Endothelial cell of umbilical vein (primary cell): ENCODE data around the gene MRNIP. TPM values are rescaled to one million over a fixed set of nuclear protein-coding genes. Genes with fewer than 3 reads are reported as not detected.

Experiments
- BruUV-seq: library from RNA; stranded (reverse); fragments of 400-500 nt; replicated peaks from 2 replicates; lab custom pipeline; 2021; lab: Mats Ljungman, UMichigan
- CTCF ChIA-PET: fragments of 300-600, 350-600 bp; sonication (Branson Sonifier 250); formaldehyde crosslinking; loops from one replicate; lab custom pipeline; 2021; ENCODE audit warnings: antibody characterized with exemption, inconsistent platforms; lab: Charles Lee
- POLR2A ChIA-PET: fragments of 300-600, 350-600 bp; sonication (Branson Sonifier 250); formaldehyde crosslinking; loops from one replicate; lab custom pipeline; 2021; ENCODE audit warnings: antibody characterized with exemption, inconsistent platforms; lab: Charles Lee
- DNase-seq: peaks from one replicate; pipeline ENCODE4 v3.0.0-alpha.2; 2011; ENCODE audit warnings: low read depth, low spot score
- FAIRE-seq: peaks from 2 replicates; lab custom pipeline; 2011; peaks lifted over from hg19 to GRCh38; lab: Jason Lieb, UNC
- H2AFZ ChIP-seq: 2 replicates; pipeline ENCODE4 v1.6.0; 2012; ENCODE audit warnings: low read depth, low read length, control low read depth, inconsistent platforms
- H3K27ac ChIP-seq: 2 replicates; pipeline ENCODE4 v1.5.1; 2011; ENCODE audit warnings: low read depth, mild to moderate bottlenecking, control low read depth, low read length, moderate library complexity; ENCODE audit not compliant: insufficient read depth
- H3K27me3 ChIP-seq, 2 experiments: 2 replicates each; pipeline versions ENCODE4 v1.6.0 to v1.6.1; 2011; ENCODE audit warnings: low read length in 2 of 2, mixed read lengths in 1 of 2; ENCODE audit not compliant: control insufficient read depth in 2 of 2, insufficient read depth in 2 of 2
- H3K36me3 ChIP-seq, 2 experiments: 2 replicates in 1 of 2; 3 replicates in 1 of 2; pipeline ENCODE4 v1.5.1; 2011; ENCODE audit warnings: low read length in 2 of 2, mild to moderate bottlenecking in 1 of 2, moderate library complexity in 1 of 2; ENCODE audit not compliant: control insufficient read depth in 2 of 2, insufficient read depth in 2 of 2; ENCODE audit errors: extremely low read depth in 1 of 2
- H3K4me1 ChIP-seq: 3 replicates; pipeline ENCODE4 v1.5.1; 2011; ENCODE audit warnings: mild to moderate bottlenecking, low read length; ENCODE audit not compliant: control insufficient read depth, insufficient read depth; ENCODE audit errors: extremely low read depth
- H3K4me2 ChIP-seq: 2 replicates; pipeline ENCODE4 v1.6.1; 2011; ENCODE audit warnings: low read length, control low read depth, mixed read lengths; ENCODE audit not compliant: insufficient read depth
- H3K4me3 ChIP-seq, 3 experiments: fragments of 200-600 bp in 1 of 3; sonication (generic), shearing (Covaris generic) in 1 of 3; replicated peaks in 1 of 3; 2 replicates each; pipeline ENCODE4 v1.5.1; 2011 to 2016; ENCODE audit warnings: control low read depth in 3 of 3, low read length in 3 of 3, mild to moderate bottlenecking in 2 of 3, inconsistent platforms in 1 of 3, low read depth in 1 of 3, moderate library complexity in 1 of 3; ENCODE audit not compliant: insufficient read depth in 1 of 3
- H3K79me2 ChIP-seq: 2 replicates; pipeline ENCODE4 v1.6.0; 2012; ENCODE audit warnings: low read length, inconsistent platforms; ENCODE audit not compliant: control insufficient read depth, insufficient read depth
- H3K9ac ChIP-seq: replicated peaks from 2 replicates; pipeline ENCODE3; 2011; ENCODE audit warnings: low read length, control low read depth; ENCODE audit not compliant: insufficient read depth; ENCODE audit errors: extremely low read depth
- H3K9me1 ChIP-seq: replicated peaks from 3 replicates; pipeline ENCODE4 v1.6.0; 2011; ENCODE audit warnings: mild to moderate bottlenecking, low read length; ENCODE audit not compliant: control insufficient read depth, insufficient read depth; ENCODE audit errors: extremely low read depth
- H3K9me3 ChIP-seq: replicated peaks from 2 replicates; pipeline ENCODE4 v1.5.1; 2012; ENCODE audit warnings: low read length, inconsistent platforms; ENCODE audit not compliant: control insufficient read depth, insufficient read depth
- H4K20me1 ChIP-seq: replicated peaks from 2 replicates; pipeline ENCODE3; 2011; ENCODE audit warnings: mild to moderate bottlenecking, low read length; ENCODE audit not compliant: control insufficient read depth, insufficient read depth; ENCODE audit errors: extremely low read depth
- EZH2 ChIP-seq: IDR thresholded peaks from 2 replicates; pipeline ENCODE4 v1.6.1; 2012; ENCODE audit warnings: borderline replicate concordance, low read depth, mild to moderate bottlenecking, moderate library complexity, low read length, inconsistent platforms; ENCODE audit not compliant: severe bottlenecking
- FOS ChIP-seq: IDR thresholded peaks from 2 replicates; pipeline ENCODE4 v1.6.1; 2011; ENCODE audit warnings: mild to moderate bottlenecking, low read length, moderate library complexity, borderline replicate concordance; ENCODE audit not compliant: insufficient read depth
- GATA2 ChIP-seq: IDR thresholded peaks from 2 replicates; pipeline ENCODE4 v1.7.0; 2011; ENCODE audit warnings: low read depth, mild to moderate bottlenecking, moderate library complexity, mixed read lengths, low read length; ENCODE audit not compliant: insufficient read length, insufficient read depth
- JUN ChIP-seq: IDR thresholded peaks from 2 replicates; pipeline ENCODE4 v1.6.1; 2011; ENCODE audit warnings: borderline replicate concordance, low read depth; ENCODE audit not compliant: insufficient read length, insufficient read depth
- MYC ChIP-seq: IDR thresholded peaks from one replicate; pipeline ENCODE4 v1.6.1; 2011; ENCODE audit warnings: mild to moderate bottlenecking, low read depth, low read length
- POLR2A ChIP-seq: IDR thresholded peaks from 2 replicates; pipeline ENCODE4 v1.6.1; 2012; ENCODE audit warnings: low read depth, mild to moderate bottlenecking, control low read depth, low read length
- POLR2AphosphoS5 ChIP-seq: IDR thresholded peaks from 2 replicates; pipeline ENCODE4 v1.6.1; 2012; ENCODE audit warnings: low read depth, mild to moderate bottlenecking, control low read depth, low read length, moderate library complexity; ENCODE audit not compliant: insufficient read depth
- dilution Hi-C: fragments of 300-500 bp; cut with MboI; formaldehyde crosslinking; loops from one replicate; pipeline ENCODE4 v1.15.0; 2019; ENCODE audit warnings: low sequenced_read_pairs; ENCODE audit not compliant: extremely low pct_ligation_motif_present
- intact Hi-C: fragments of 100-400 bp; cut with micrococcal nuclease; formaldehyde crosslinking; loops from one replicate; pipeline ENCODE4 v1.10.0; 2022
- polyA plus RNA-seq, 4 experiments: library from polyadenylated mRNA; depleted of rRNA in 3 of 4; stranded (reverse) in 3 of 4; unstranded in 1 of 4; fragments of >200 nt; gene quantifications; 2 replicates each; pipeline versions ENCODE4 v1.2.1 to v1.2.3, GENCODE V29; 2011 to 2012; ENCODE audit warnings: missing spikeins in 1 of 4
- total RNA-seq: library from RNA; stranded (reverse); gene quantifications from 2 replicates; pipeline ENCODE4 v1.2.3, GENCODE V29; 2021
- TF ChIP-seq, protein P1 (sequence below), 2 donors: IDR thresholded peaks; 1 replicate in 1 of 2; 2 replicates in 1 of 2; pipeline ENCODE4 v1.5.1; 2011; ENCODE audit warnings: low read length in 2 of 2, mild to moderate bottlenecking in 2 of 2, moderate library complexity in 2 of 2, control low read depth in 1 of 2, inconsistent platforms in 1 of 2, low read depth in 1 of 2; ENCODE audit not compliant: insufficient read depth in 1 of 2; ENCODE audit errors: extremely low read depth in 1 of 2
- TF ChIP-seq, protein P2 (sequence below): IDR thresholded peaks from 2 replicates; pipeline ENCODE4 v1.6.1; 2011; ENCODE audit not compliant: insufficient read depth, insufficient read length

MRNIP gene
- total and polyA plus RNA-seq, 2 donors (not counting 3 experiments of a cell fraction or from before 2014, with no cell fraction given) = 17.1 to 19.1 TPM

DNA sequence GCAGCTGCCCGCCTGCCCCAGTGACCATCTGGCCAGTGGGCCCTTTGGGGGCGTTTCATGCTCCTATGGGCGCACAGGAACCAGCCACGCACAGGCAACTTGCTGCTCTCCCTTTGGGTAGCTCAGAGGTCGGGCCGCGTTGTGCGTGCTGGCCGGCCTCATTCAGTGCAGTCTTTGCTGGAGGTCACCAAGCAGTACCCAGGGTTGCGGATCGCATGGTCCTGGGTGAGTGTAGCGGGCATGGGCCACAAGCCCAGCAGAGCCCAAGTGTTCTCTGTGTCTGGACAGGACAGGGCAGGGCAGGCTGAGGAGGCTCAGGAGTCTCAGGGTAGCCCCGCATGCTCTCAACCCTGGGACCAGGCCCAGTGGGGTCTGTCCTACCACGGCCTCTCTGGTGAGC is 9.9 kb upstream of the MRNIP start:
- Histone ChIP-seq H3K36me3 (peaks cover 2 to 67% of the 10 kb centered on the region in 2 experiments), H3K4me1 (no peaks in the 10 kb centered on the region), H3K27me3 (no peaks in the 10 kb centered on the region), H3K79me2 (no peaks in the 10 kb centered on the region), H3K27ac (no peak overlapping the region), H3K9me1 (no peaks in the 10 kb centered on the region), H4K20me1 (no peaks in the 10 kb centered on the region), H3K9ac (no peak overlapping the region), H2AFZ (no peak overlapping the region), H3K4me3 (no peak overlapping the region), H3K4me2 (no peak overlapping the region), H3K9me3 (no peaks in the 10 kb centered on the region)
- intact Hi-C loops (no loop called here), dilution Hi-C loops (no loop called here)
- no TSS peak for BruUV-seq
- TF ChIP-seq POLR2A = no peak
- TF ChIP-seq JUN = no peak
- no peak for TF ChIP-seq FOS
- TF ChIP-seq, protein P1, sequence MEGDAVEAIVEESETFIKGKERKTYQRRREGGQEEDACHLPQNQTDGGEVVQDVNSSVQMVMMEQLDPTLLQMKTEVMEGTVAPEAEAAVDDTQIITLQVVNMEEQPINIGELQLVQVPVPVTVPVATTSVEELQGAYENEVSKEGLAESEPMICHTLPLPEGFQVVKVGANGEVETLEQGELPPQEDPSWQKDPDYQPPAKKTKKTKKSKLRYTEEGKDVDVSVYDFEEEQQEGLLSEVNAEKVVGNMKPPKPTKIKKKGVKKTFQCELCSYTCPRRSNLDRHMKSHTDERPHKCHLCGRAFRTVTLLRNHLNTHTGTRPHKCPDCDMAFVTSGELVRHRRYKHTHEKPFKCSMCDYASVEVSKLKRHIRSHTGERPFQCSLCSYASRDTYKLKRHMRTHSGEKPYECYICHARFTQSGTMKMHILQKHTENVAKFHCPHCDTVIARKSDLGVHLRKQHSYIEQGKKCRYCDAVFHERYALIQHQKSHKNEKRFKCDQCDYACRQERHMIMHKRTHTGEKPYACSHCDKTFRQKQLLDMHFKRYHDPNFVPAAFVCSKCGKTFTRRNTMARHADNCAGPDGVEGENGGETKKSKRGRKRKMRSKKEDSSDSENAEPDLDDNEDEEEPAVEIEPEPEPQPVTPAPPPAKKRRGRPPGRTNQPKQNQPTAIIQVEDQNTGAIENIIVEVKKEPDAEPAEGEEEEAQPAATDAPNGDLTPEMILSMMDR (IDR thresholded peaks at IDR 0.05; ENCODE audit: extremely low read depth in 1 of 2, insufficient read depth in 1 of 2, low read depth in 1 of 2, low read length in 2 of 2) = no peak
- no peak for TF ChIP-seq MYC
- no peak for TF ChIP-seq POLR2AphosphoS5
- TF ChIP-seq, protein P2, sequence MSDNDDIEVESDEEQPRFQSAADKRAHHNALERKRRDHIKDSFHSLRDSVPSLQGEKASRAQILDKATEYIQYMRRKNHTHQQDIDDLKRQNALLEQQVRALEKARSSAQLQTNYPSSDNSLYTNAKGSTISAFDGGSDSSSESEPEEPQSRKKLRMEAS = no peak
- TF ChIP-seq EZH2 = no peak
- TF ChIP-seq GATA2 = no peak
- no peak for FAIRE-seq
- ChIA-PET POLR2A (no interaction called here), CTCF (no interaction called here)
- DNase-seq = no peak
